Panc1 (cell line): ENCODE results near the gene RBM6. TPM values are rescaled to one million over a fixed set of nuclear protein-coding genes. Genes with fewer than 3 reads are reported as not detected.

Source experiments
- ATAC-seq: fragments of 200-7000 bp; cut with Tn5 transposase; 2 replicates; pipeline ENCODE4 v1.9.1; 2020; ENCODE audit warnings: mild to moderate bottlenecking, moderate library complexity
- BruUV-seq: library from RNA; stranded (reverse); fragments of 400-500 nt; replicated peaks from 2 replicates; lab custom pipeline; 2021; lab: Mats Ljungman, UMichigan
- CTCF ChIA-PET: fragments of 300-600 bp; sonication (Branson Sonifier 250); formaldehyde crosslinking; loops from one replicate; lab custom pipeline; 2022; ENCODE audit warnings: antibody characterized with exemption; lab: Charles Lee
- POLR2A ChIA-PET: fragments of 300-600 bp; sonication (Branson Sonifier 250); formaldehyde crosslinking; loops from one replicate; lab custom pipeline; 2022; ENCODE audit warnings: antibody characterized with exemption; lab: Charles Lee
- DNase-seq: peaks from one replicate; pipeline ENCODE4 v3.0.0-alpha.2; 2010; ENCODE audit warnings: low read depth, low spot score
- H3K27ac ChIP-seq: 2 replicates; pipeline ENCODE4 v1.5.1; 2011; ENCODE audit warnings: mild to moderate bottlenecking, low read length, inconsistent platforms
- H3K27me3 ChIP-seq: fragments of 200-500 bp; sonication (Bioruptor generic); 2 replicates; pipeline ENCODE4 v1.6.0; 2014; ENCODE audit warnings: low read length, inconsistent platforms; ENCODE audit not compliant: control insufficient read depth, insufficient read depth
- H3K36me3 ChIP-seq: fragments of 200-500 bp; sonication (Bioruptor generic); 2 replicates; pipeline ENCODE4 v1.5.1; 2014; ENCODE audit warnings: inconsistent platforms, mild to moderate bottlenecking, low read length, moderate library complexity; ENCODE audit not compliant: control insufficient read depth, insufficient read depth
- H3K4me1 ChIP-seq: 2 replicates; pipeline ENCODE4 v1.5.1; 2011; ENCODE audit warnings: inconsistent platforms, mild to moderate bottlenecking, low read length, moderate library complexity; ENCODE audit not compliant: control insufficient read depth, insufficient read depth
- H3K4me3 ChIP-seq, 2 experiments: 2 replicates each; pipeline ENCODE4 v1.5.1; 2011 to 2012; ENCODE audit warnings: low read depth in 2 of 2, low read length in 2 of 2, mild to moderate bottlenecking in 2 of 2, inconsistent platforms in 1 of 2, moderate library complexity in 1 of 2
- H3K9me3 ChIP-seq: fragments of 200-500 bp; sonication (Bioruptor generic); 2 replicates; pipeline ENCODE4 v1.5.1; 2014; ENCODE audit warnings: low read depth, mild to moderate bottlenecking, inconsistent platforms, low read length, moderate library complexity; ENCODE audit not compliant: control insufficient read depth, insufficient read depth
- CTCF ChIP-seq: fragments of 450-650 bp; IDR thresholded peaks from 2 replicates; pipeline ENCODE4 v1.5.1; 2017; ENCODE audit warnings: mild to moderate bottlenecking
- POLR2AphosphoS5 ChIP-seq: IDR thresholded peaks from 2 replicates; pipeline ENCODE4 v1.6.1; 2012; ENCODE audit warnings: mild to moderate bottlenecking, low read depth, low read length, moderate library complexity
- REST ChIP-seq, 2 experiments: IDR thresholded peaks; 2 replicates each; pipeline ENCODE4 v1.6.1; 2011 to 2012; ENCODE audit warnings: low read depth in 2 of 2, control low read depth in 1 of 2, low read length in 1 of 2, mild to moderate bottlenecking in 1 of 2, moderate library complexity in 1 of 2; ENCODE audit not compliant: insufficient read depth in 1 of 2
- SIN3A ChIP-seq: IDR thresholded peaks from 2 replicates; pipeline ENCODE4 v1.6.1; 2012; ENCODE audit warnings: low read depth, mild to moderate bottlenecking, low read length, moderate library complexity, borderline replicate concordance; ENCODE audit not compliant: insufficient read depth
- TCF7L2 ChIP-seq: IDR thresholded peaks from 2 replicates; pipeline ENCODE4 v1.6.1; 2011; ENCODE audit warnings: mild to moderate bottlenecking, low read depth, low read length, inconsistent platforms
- in situ Hi-C: cut with HindIII; loops from 2 replicates; pipeline ENCODE4 v1.10.0; 2016; ENCODE audit warnings: low sequenced_read_pairs, low pct_unique_long_range_greater_than_20kb
- intact Hi-C: fragments of 100-400 bp; cut with micrococcal nuclease; formaldehyde crosslinking; loops from one replicate; pipeline ENCODE4 v1.10.0; 2022; ENCODE audit not compliant: unreplicated experiment
- total RNA-seq: library from RNA; stranded (reverse); gene quantifications from one replicate; pipeline ENCODE4 v1.2.1, GENCODE V29; 2021; ENCODE audit not compliant: unreplicated experiment

Gene RBM6
- total RNA-seq, 1 experiment from 2014 or later, result 43.6 TPM

- no peak overlapping the region for H3K27ac ChIP-seq
- no peaks in the 10 kb centered on the region for H3K4me1 ChIP-seq
- BruUV-seq, result no TSS peak
- intact Hi-C loops (no loop called here), in situ Hi-C loops (no loop called here)
- ChIA-PET CTCF (no interaction called here), POLR2A (no interaction called here)
- no peaks in the 10 kb centered on the region for H3K27me3 ChIP-seq
- H3K9me3 ChIP-seq, result no peaks in the 10 kb centered on the region
- no peak for TF ChIP-seq REST (IDR thresholded peaks at IDR 0.05; ENCODE audit: insufficient read depth in 1 of 2, low read depth in 2 of 2, low read length in 1 of 2)
- no peak for TF ChIP-seq CTCF
- no peak for TF ChIP-seq SIN3A
- no peak for TF ChIP-seq TCF7L2
- no peak for TF ChIP-seq POLR2AphosphoS5
- no peak for DNase-seq
- ATAC-seq, result no peak
- H3K4me3 ChIP-seq, result no peak overlapping the region
- H3K36me3 ChIP-seq, result peaks cover 46% of the 10 kb centered on the region
Measured at GRCh38 chr3:50100956-50101845, 161.3 kb downstream of the RBM6 start.

GRCh38 chr3:50102558-50102957 is 162.6 kb downstream of the RBM6 start:
- Histone ChIP-seq H3K27ac (no peak overlapping the region), H3K36me3 (peaks cover 54% of the 10 kb centered on the region), H3K4me1 (no peaks in the 10 kb centered on the region), H3K4me3 (no peak overlapping the region), H3K27me3 (no peaks in the 10 kb centered on the region), H3K9me3 (no peaks in the 10 kb centered on the region)
- intact Hi-C loops (no loop called here), in situ Hi-C loops (no loop called here)
- CTCF ChIA-PET, result no interaction called here
- ATAC-seq (no peak), DNase-seq (no peak)
- POLR2A ChIA-PET, result interaction anchor here (0.7 kb wide), 1 partner anchor 217 kb away, joined by 3 read pairs; no protein-coding TSS in a partner anchor
- no peak for TF ChIP-seq TCF7L2
- no peak for TF ChIP-seq POLR2AphosphoS5
- no peak for TF ChIP-seq REST (IDR thresholded peaks at IDR 0.05; ENCODE audit: insufficient read depth in 1 of 2, low read depth in 2 of 2, low read length in 1 of 2)
- no peak for TF ChIP-seq CTCF
- no peak for TF ChIP-seq SIN3A
- BruUV-seq, result no TSS peak
